T-cell (primary cell): ENCODE data around the gene DHRS9. TPM values are rescaled to one million over a fixed set of nuclear protein-coding genes. Genes with fewer than 3 reads are reported as not detected.
A peak's percentile ranks its signal among the peaks of the same experiment; 100 is the strongest.

Experiments
- ATAC-seq, 4 experiments: fragments of 200-7000 bp in 3 of 4; fragments of 150-1000 bp in 1 of 4; cut with Tn5 transposase; replicated peaks in 1 of 4; 1 replicate in 3 of 4; 2 replicates in 1 of 4; pipeline ENCODE4 v1.10.0; 2021; ENCODE audit warnings: moderate library complexity in 3 of 4, mild to moderate bottlenecking in 2 of 4, moderate number of reproducible peaks in 1 of 4
- CTCF ChIA-PET, 2 donors: fragments of 300-600 bp; sonication (Branson Sonifier 250); formaldehyde crosslinking; loops; one replicate each; lab custom pipeline; 2022; ENCODE audit warnings: antibody characterized with exemption in 2 of 2; lab: Charles Lee
- POLR2A ChIA-PET, 2 donors: fragments of 300-600 bp; sonication (Branson Sonifier 250); formaldehyde crosslinking; loops; one replicate each; lab custom pipeline; 2022; ENCODE audit warnings: antibody characterized with exemption in 2 of 2; lab: Charles Lee
- DNase-seq, 35 experiments: peaks; one replicate each; pipeline versions ENCODE4 v3.0.0 to v3.0.0-alpha.2; 2013 to 2023
- H3K27ac ChIP-seq: one replicate; pipeline ENCODE4 v1.5.1; 2013; ENCODE audit warnings: low read length
- H3K27me3 ChIP-seq, 2 experiments: replicated peaks in 1 of 2; 1 replicate in 1 of 2; 2 replicates in 1 of 2; pipeline versions ENCODE4 v1.6.1 to v1.7.0; 2013; ENCODE audit warnings: low read length in 1 of 2, mixed read lengths in 1 of 2; ENCODE audit not compliant: control insufficient read depth in 2 of 2, insufficient read depth in 2 of 2; ENCODE audit errors: extremely low read depth in 1 of 2
- H3K36me3 ChIP-seq, 2 donors: 1 replicate in 1 of 2; 2 replicates in 1 of 2; pipeline versions ENCODE4 v1.6.1 to v1.7.0; 2013; ENCODE audit warnings: low read length in 1 of 2; ENCODE audit not compliant: control insufficient read depth in 2 of 2, insufficient read depth in 1 of 2; ENCODE audit errors: extremely low read depth in 1 of 2
- H3K4me1 ChIP-seq, 2 experiments: 1 replicate in 1 of 2; 2 replicates in 1 of 2; pipeline versions ENCODE4 v1.6.1 to v1.7.0; 2013; ENCODE audit warnings: low read length in 2 of 2, mixed read lengths in 1 of 2; ENCODE audit not compliant: insufficient read depth in 2 of 2, control insufficient read depth in 1 of 2; ENCODE audit errors: extremely low read depth in 1 of 2
- H3K4me3 ChIP-seq, 2 donors: 1 replicate in 1 of 2; 2 replicates in 1 of 2; pipeline versions ENCODE4 v1.5.1 to v1.7.0; 2013; ENCODE audit warnings: mild to moderate bottlenecking in 2 of 2, low read length in 1 of 2, moderate library complexity in 1 of 2; ENCODE audit not compliant: control insufficient read depth in 1 of 2; ENCODE audit errors: extremely low read depth in 1 of 2
- H3K9me3 ChIP-seq: 2 replicates; pipeline ENCODE4 v1.7.0; 2013
- H3K27ac Mint-ChIP-seq, 2 donors: one replicate each; pipeline ENCODE4 v1.8.0; 2020 to 2021; ENCODE audit warnings: mild to moderate bottlenecking in 2 of 2, mixed read lengths in 2 of 2
- H3K27me3 Mint-ChIP-seq, 2 donors: one replicate each; pipeline ENCODE4 v1.8.0; 2021 to 2022; ENCODE audit warnings: mixed read lengths in 2 of 2
- H3K36me3 Mint-ChIP-seq: one replicate; pipeline ENCODE4 v1.8.0; 2021; ENCODE audit warnings: mixed read lengths
- H3K4me1 Mint-ChIP-seq, 3 donors: one replicate each; pipeline ENCODE4 v1.8.0; 2020 to 2022; ENCODE audit warnings: mixed read lengths in 3 of 3, mild to moderate bottlenecking in 1 of 3
- H3K4me3 Mint-ChIP-seq, 3 donors: one replicate each; pipeline ENCODE4 v1.8.0; 2020 to 2022; ENCODE audit warnings: mild to moderate bottlenecking in 3 of 3, mixed read lengths in 3 of 3, moderate library complexity in 3 of 3
- H3K9me3 Mint-ChIP-seq, 3 donors: one replicate each; pipeline ENCODE4 v1.8.0; 2020 to 2022; ENCODE audit warnings: mixed read lengths in 3 of 3
- WGBS: methylation state at CpG from one replicate; pipeline ENCODE4 v1.1.5; 2013; ENCODE audit warnings: missing lambda C conversion rate; ENCODE audit not compliant: insufficient coverage; 5-methylcytosine and 5-hydroxymethylcytosine counted together
- total RNA-seq, 35 experiments: library from RNA in 6 of 35; stranded (reverse) in 6 of 35; fragments of 120-200 nt in 1 of 35; gene quantifications; one replicate each; pipeline versions ENCODE4 v1.2.1 to v1.2.4 and lab custom pipeline; 2013 to 2026

Gene DHRS9
- total RNA-seq, 5 donors from 2014 or later (not counting 1 experiment from before 2014, with no cell fraction given) = not detected

GRCh38 chr2:169104848-169105247 lies 35.5 kb downstream of the DHRS9 start:
- no peak overlapping the region for H3K4me3 ChIP-seq
- no peaks in the 10 kb centered on the region for H3K9me3 Mint-ChIP-seq
- no peaks in the 10 kb centered on the region for H3K9me3 ChIP-seq
- ATAC-seq = no peak
- no peak for DNase-seq
- CTCF ChIA-PET = no interaction called here
- no peaks in the 10 kb centered on the region for H3K27me3 ChIP-seq
- POLR2A ChIA-PET = interaction anchor here (0.6 to 0.7 kb wide), 2 partner anchors 23 to 659 kb away, joined by 4 to 5 read pairs; no protein-coding TSS in a partner anchor
- H3K27ac ChIP-seq = peak overlapping the region; percentile 66
- peak overlapping the region in 1 of 2 donors; percentile 30 for H3K27ac Mint-ChIP-seq
- H3K27me3 Mint-ChIP-seq = peaks cover 2 to 4% of the 10 kb centered on the region in 2 donors
- WGBS = no CpG with 5 or more reads among the region's 1 CpG
- H3K4me3 Mint-ChIP-seq = no peak overlapping the region
- H3K4me1 Mint-ChIP-seq = peaks cover 50 to 64% (median 58%) of the 10 kb centered on the region in 3 donors
- H3K36me3 ChIP-seq = no peaks in the 10 kb centered on the region
- H3K36me3 Mint-ChIP-seq = no peaks in the 10 kb centered on the region
- H3K4me1 ChIP-seq = peaks cover 34 to 36% of the 10 kb centered on the region in 2 experiments

- peak in 1 of 35 experiments; percentile 25 for DNase-seq
These were observed 36.1 kb downstream of the DHRS9 start for GRCh38 chr2:169105476-169105875.

GRCh38 chr2:169106134-169106533 lies 36.8 kb downstream of the DHRS9 start:
- Histone ChIP-seq H3K4me3 (no peak overlapping the region), H3K27ac (peak overlapping the region; percentile 66), H3K9me3 (no peaks in the 10 kb centered on the region), H3K27me3 (peaks cover 0 to 5% of the 10 kb centered on the region in 2 experiments), H3K36me3 (no peaks in the 10 kb centered on the region), H3K4me1 (peaks cover 35 to 36% of the 10 kb centered on the region in 2 experiments)
- Mint-ChIP-seq H3K36me3 (no peaks in the 10 kb centered on the region), H3K4me3 (peak overlapping the region in 1 of 3 donors; percentile 53), H3K4me1 (peaks cover 51 to 71% (median 57%) of the 10 kb centered on the region in 3 donors), H3K27me3 (peaks cover 2 to 6% of the 10 kb centered on the region in 2 donors), H3K27ac (peak overlapping the region; percentile 57 to 67), H3K9me3 (no peaks in the 10 kb centered on the region)
- ATAC-seq = no peak
- DNase-seq = no peak
- ChIA-PET POLR2A (no interaction called here), CTCF (interaction anchor here in 1 of 2 donors (1.0 kb wide), 1 partner anchor 33 kb away, joined by 3 read pairs; no protein-coding TSS in a partner anchor)
- no CpG with 5 or more reads among the region's 2 CpGs for WGBS

More at GRCh38 chr2:169105476-169105875, 36.1 kb downstream of the DHRS9 start:
- Mint-ChIP-seq H3K4me3 (peak overlapping the region in 1 of 3 donors; percentile 45), H3K9me3 (no peaks in the 10 kb centered on the region), H3K36me3 (no peaks in the 10 kb centered on the region), H3K4me1 (peaks cover 51 to 67% (median 57%) of the 10 kb centered on the region in 3 donors), H3K27me3 (peaks cover 2 to 4% of the 10 kb centered on the region in 2 donors), H3K27ac (peak overlapping the region; percentile 8 to 57)
- peak overlapping the region; percentile 66 for H3K27ac ChIP-seq
- no peaks in the 10 kb centered on the region for H3K9me3 ChIP-seq
- ATAC-seq = peak in 2 of 4 experiments; percentile 40 to 52
- ChIA-PET POLR2A (no interaction called here), CTCF (interaction anchor here in 1 of 2 donors (1.0 kb wide), 1 partner anchor 33 kb away, joined by 3 read pairs; no protein-coding TSS in a partner anchor)
- H3K36me3 ChIP-seq = no peaks in the 10 kb centered on the region
- H3K4me3 ChIP-seq = no peak overlapping the region
- H3K27me3 ChIP-seq = peaks cover 0 to 5% of the 10 kb centered on the region in 2 experiments
- peaks cover 35 to 36% of the 10 kb centered on the region in 2 experiments for H3K4me1 ChIP-seq
- WGBS = no CpG with 5 or more reads among the region's 1 CpG

- Histone ChIP-seq H3K9me3 (no peaks in the 10 kb centered on the region), H3K4me3 (no peak overlapping the region), H3K4me1 (peaks cover 35 to 36% of the 10 kb centered on the region in 2 experiments), H3K27me3 (peaks cover 0 to 5% of the 10 kb centered on the region in 2 experiments), H3K36me3 (no peaks in the 10 kb centered on the region), H3K27ac (peak overlapping the region; percentile 66)
- DNase-seq = peak in 1 of 35 experiments; percentile 10
- WGBS = no CpG with 5 or more reads among the region's 6 CpGs
- no peaks in the 10 kb centered on the region for H3K9me3 Mint-ChIP-seq
- peaks cover 0 to 4% of the 10 kb centered on the region in 2 donors for H3K27me3 Mint-ChIP-seq
- H3K4me1 Mint-ChIP-seq = peaks cover 51 to 71% (median 55%) of the 10 kb centered on the region in 3 donors
- POLR2A ChIA-PET = interaction anchor here in 1 of 2 donors (0.6 kb wide), 1 partner anchor 896 kb away, joined by 3 read pairs; no protein-coding TSS in a partner anchor
- H3K4me3 Mint-ChIP-seq = peak overlapping the region in 1 of 3 donors; percentile 53
- no peak for ATAC-seq
- peak overlapping the region; percentile 53 to 67 for H3K27ac Mint-ChIP-seq
- H3K36me3 Mint-ChIP-seq = no peaks in the 10 kb centered on the region
- CTCF ChIA-PET = interaction anchor here (0.5 to 5.9 kb wide), 10 partner anchors 25 to 673 kb away, joined by 3 to 110 read pairs (median 4); no protein-coding TSS in a partner anchor
These were observed 37.5 kb downstream of the DHRS9 start for GRCh38 chr2:169106563-169107545.

- Histone ChIP-seq H3K4me1 (peaks cover 35 to 36% of the 10 kb centered on the region in 2 experiments), H3K9me3 (no peaks in the 10 kb centered on the region), H3K4me3 (no peak overlapping the region), H3K27ac (peak overlapping the region; percentile 66), H3K36me3 (no peaks in the 10 kb centered on the region), H3K27me3 (peaks cover 0 to 5% of the 10 kb centered on the region in 2 experiments)
- DNase-seq (peak in 28 of 35 experiments; percentile 2 to 72 (median 18)), ATAC-seq (peak; percentile 85 to 96 (median 90))
- WGBS = 0% methylated on average over 2 of the region's 2 CpGs
- Mint-ChIP-seq H3K4me3 (peak overlapping the region in 2 of 3 donors; percentile 25 to 53), H3K27me3 (peaks cover 0 to 4% of the 10 kb centered on the region in 2 donors), H3K27ac (peak overlapping the region; percentile 4 to 40), H3K9me3 (no peaks in the 10 kb centered on the region), H3K4me1 (peaks cover 51 to 69% (median 55%) of the 10 kb centered on the region in 3 donors), H3K36me3 (no peaks in the 10 kb centered on the region)
- ChIA-PET POLR2A (no interaction called here), CTCF (interaction anchor here (0.6 to 5.9 kb wide), 8 partner anchors 24 to 345 kb away, joined by 3 to 110 read pairs (median 4); no protein-coding TSS in a partner anchor)
These were observed 38.3 kb downstream of the DHRS9 start for GRCh38 chr2:169107645-169108044.
